NCI-H2196 (cell line): ENCODE measurements around the gene MAPT.

Source experiments
- DNase-seq: peaks from one replicate; lab custom pipeline; 2025; ENCODE audit not compliant: unreplicated experiment; lab: John Stamatoyannopoulos, UW

The MAPT gene

DNA sequence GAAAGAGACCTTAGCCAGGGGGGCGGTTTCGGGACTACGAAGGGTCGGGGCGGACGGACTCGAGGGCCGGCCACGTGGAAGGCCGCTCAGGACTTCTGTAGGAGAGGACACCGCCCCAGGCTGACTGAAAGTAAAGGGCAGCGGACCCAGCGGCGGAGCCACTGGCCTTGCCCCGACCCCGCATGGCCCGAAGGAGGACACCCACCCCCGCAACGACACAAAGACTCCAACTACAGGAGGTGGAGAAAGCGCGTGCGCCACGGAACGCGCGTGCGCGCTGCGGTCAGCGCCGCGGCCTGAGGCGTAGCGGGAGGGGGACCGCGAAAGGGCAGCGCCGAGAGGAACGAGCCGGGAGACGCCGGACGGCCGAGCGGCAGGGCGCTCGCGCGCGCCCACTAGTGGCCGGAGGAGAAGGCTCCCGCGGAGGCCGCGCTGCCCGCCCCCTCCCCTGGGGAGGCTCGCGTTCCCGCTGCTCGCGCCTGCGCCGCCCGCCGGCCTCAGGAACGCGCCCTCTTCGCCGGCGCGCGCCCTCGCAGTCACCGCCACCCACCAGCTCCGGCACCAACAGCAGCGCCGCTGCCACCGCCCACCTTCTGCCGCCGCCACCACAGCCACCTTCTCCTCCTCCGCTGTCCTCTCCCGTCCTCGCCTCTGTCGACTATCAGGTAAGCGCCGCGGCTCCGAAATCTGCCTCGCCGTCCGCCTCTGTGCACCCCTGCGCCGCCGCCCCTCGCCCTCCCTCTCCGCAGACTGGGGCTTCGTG is at the start of gene MAPT:
Gene MAPT, plus strand, starts transcription at position 533 of the 763 bp plus-strand sequence. CDS start 67,784 bp downstream, outside the sequence.
- DNase-seq = peak; percentile 96

DNA sequence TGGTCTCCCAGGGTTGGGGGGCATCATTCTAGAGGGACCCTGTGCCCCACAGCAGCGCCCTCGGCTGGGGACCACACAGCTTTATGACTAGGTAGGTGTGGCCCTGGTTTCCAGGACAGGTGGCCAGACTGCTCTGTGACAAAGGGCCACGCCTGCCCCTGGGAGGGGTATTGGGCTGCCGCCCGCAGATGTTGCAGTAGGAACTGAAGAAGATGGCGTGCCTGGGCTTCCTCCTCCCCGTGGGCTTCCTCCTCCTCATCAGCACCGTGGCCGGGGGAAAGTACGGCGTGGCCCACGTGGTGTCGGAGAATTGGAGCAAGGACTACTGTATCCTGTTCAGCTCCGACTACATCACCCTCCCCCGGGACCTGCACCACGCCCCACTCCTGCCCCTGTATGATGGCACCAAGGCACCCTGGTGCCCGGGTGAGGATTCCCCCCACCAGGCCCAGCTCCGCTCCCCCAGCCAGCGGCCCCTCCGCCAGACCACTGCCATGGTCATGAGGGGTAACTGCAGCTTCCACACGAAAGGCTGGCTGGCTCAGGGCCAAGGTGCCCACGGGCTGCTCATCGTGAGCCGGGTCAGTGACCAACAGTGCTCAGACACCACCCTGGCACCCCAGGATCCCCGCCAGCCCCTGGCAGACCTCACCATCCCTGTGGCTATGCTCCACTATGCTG is 49.5 kb upstream of the MAPT start, which contains the start of gene SPPL2C:
Gene SPPL2C, plus strand, starts transcription at position 187 of the 681 bp plus-strand sequence. Its CDS starts 26 bp downstream, at position 213.
- no peak for DNase-seq

DNA sequence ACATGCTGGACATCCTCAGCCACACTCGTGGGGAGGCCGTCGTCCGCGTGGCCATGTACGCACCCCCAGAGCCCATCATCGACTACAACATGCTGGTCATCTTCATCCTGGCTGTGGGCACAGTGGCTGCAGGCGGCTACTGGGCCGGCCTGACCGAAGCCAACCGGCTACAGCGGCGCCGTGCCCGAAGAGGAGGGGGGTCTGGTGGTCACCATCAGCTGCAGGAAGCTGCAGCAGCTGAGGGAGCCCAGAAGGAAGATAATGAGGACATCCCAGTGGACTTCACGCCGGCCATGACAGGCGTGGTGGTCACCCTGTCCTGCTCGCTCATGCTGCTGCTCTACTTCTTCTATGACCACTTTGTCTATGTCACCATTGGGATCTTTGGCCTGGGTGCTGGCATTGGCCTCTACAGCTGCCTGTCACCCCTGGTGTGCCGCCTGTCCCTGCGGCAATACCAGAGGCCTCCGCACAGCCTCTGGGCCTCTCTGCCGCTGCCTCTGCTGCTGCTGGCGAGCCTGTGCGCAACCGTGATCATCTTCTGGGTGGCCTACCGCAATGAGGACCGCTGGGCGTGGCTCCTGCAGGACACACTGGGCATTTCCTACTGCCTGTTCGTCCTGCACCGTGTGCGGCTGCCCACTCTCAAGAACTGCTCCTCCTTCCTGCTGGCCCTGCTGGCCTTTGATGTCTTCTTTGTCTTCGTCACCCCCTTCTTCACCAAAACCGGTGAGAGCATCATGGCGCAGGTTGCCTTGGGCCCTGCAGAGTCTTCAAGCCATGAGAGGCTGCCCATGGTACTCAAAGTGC is 48.8 kb upstream of the MAPT start:
- DNase-seq = no peak

DNA sequence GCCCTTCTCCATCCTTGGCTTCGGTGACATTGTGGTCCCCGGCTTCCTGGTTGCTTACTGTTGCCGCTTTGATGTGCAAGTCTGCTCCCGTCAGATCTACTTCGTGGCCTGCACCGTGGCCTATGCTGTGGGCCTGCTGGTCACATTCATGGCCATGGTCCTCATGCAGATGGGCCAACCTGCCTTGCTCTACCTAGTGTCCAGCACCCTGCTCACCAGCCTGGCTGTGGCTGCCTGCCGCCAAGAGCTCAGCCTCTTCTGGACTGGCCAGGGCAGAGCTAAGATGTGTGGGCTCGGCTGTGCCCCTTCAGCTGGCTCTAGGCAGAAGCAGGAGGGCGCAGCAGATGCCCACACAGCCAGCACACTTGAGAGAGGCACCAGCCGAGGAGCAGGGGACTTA is 48.1 kb upstream of the MAPT start:
- DNase-seq = no peak

DNA sequence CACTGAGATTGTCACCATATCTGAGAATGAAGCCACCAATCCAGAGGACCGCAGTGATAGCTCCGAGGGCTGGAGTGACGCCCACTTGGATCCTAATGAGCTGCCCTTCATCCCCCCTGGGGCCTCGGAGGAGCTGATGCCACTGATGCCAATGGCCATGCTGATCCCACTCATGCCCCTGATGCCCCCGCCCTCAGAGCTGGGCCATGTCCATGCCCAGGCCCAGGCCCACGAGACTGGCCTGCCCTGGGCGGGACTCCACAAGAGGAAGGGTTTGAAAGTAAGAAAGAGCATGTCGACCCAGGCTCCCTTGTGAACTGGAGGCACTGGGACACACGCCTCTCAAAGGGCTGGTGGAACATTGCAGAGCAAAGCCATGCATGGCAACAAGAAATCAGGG is 47.7 kb upstream of the MAPT start:
- no peak for DNase-seq

DNA sequence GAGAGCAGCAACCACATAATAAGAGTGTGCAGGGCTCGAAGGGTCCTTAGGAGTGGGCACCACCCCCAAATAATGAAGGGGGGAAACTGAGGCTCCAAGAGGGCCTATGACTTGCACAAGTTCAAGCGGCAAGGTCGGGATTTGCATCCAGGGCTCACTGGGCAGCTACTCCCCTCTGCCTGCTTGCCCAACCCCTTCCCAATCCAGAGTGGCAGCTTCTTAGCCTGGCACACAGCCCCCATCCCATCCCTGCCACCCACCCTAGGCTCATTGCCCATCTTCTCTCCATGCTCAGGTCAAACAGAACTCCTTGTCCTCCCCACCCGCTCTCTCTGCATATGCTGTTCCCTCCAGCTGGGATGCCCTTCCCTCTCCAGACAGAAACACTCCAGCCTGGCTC is 47.3 kb upstream of the MAPT start:
- no peak for DNase-seq

DNA sequence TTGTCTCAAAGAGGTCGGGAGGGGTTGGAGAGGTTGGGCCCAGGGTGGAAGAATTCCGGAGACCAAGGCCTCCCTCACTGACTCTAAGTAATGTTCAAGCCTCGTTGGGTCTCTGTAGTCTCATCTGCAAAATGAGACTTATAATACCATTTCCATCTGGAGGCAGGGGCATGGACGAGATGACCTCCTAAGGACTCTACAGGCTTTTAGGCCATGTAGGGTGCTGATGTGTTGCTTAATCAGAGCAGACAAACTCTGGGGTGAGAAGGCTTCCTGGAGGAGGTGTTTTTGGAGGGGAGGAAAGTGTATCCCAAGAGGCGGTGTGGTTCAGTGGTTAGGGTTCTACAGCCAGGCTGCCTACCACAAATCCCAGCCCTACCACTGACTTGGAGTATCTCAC is 46.6 kb upstream of the MAPT start:
- no peak for DNase-seq

DNA sequence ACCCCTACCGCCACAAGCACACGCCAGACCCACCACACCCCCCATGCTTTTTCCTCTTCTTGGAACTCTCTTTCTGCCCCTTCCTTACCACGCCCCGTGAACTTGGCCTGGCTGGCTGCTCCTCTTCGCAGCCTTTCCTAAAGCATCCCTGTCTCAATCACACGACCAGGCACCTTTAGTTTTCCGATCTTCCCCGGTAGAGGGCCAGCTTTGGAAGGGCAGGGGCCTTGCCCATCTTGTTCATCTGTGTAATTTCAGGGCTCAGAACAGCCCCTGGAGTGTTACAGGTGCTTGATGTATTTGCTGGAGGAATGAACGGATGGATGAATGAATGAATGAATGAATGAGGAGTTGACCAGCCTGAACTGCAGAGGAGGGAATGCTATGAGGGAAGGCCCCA is 45.9 kb upstream of the MAPT start:
- no peak for DNase-seq

DNA sequence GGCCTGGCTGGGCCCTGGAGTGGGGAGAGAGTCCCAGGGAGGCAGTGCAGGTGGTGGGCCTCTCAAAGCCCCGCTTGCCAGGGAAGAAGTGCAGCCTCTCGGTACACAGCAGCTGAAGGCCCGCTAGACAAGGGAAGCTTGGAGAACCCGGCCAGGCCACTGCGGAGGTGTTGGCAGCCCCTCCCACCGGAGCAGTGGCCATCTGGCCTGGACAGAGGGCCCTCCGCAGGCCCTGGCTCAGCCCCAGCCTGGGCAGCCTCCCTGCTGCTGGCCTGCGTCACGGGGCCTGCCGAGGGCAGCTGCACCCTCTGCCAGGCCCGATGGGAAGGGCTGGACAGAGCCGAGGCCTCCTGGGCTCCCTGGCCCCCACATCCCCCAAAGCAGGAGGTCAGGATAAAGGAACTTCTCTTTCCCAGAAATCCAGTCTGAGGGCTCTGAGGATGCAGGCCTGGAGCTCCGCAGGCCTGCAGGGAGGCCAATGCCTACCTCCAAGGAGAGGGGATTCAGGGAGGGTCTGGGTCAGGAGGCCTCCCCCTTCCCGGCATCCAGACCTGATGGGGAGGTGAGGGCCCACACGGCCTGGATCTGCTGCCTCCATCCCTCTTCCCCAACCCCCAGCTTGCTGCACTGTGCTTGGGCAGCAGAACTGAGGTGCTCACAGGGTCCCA is 45.4 kb upstream of the MAPT start:
- DNase-seq = no peak

DNA sequence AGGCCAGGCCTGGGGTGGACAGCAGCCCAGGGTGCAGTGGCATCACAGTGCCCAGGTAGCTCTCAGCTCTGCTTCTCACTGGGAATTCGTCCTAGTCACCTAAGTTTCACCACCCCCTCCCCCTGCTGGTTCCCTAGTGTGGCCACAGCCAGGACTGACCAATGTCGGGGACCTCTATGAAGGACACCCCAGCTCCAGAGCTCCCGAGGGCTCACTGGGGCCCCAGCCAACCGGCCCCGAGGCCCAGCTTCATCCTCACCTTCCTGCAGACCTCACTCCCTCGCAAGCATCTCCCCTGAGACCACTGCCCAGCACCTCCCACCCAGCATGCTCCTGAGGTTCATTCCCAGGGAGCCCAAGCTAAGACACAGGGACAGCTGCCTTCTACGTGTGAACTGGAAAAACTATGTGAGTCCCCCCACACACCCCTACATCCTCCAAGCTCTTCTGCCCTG is 44.8 kb upstream of the MAPT start:
- DNase-seq = no peak

DNA sequence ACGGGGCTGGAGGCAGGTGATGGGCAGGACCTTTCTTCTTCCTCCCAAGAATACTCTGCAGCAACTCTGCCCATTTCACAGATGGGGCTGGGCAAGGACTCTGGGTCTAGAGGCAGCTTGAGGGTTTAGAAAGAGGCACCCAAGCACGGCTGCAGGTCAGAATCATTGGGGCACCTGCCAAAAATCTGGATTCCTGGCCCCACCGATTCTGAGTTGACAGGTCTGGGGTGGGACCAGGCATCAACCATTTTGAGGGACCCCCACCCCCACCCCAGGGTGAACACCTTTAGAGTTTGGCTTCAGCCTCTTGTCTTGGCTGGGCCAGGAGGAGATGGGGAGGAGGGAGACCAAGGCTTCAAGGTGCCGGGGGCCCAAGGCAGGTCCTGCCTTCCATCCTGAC is 44.3 kb upstream of the MAPT start:
- no peak for DNase-seq

DNA sequence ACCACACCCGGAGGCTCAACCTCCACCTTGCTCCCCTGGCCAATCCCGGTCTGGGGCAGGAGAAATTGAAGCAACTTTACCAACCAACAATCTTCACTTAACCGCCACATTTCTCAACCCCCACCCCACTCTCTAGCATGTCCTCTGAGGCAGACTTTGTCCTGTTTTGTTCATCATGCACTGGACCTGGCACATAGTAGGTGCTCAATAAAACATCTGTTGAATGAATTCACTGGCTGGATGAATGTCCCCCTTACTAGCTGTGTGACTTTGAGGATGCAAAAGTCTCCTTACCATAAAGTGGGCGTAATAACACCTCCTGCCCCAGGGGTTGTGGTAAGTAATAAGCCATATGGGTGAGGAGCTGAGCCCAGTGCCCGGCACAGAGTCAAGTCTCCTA is 43.9 kb upstream of the MAPT start:
- DNase-seq = no peak

DNA sequence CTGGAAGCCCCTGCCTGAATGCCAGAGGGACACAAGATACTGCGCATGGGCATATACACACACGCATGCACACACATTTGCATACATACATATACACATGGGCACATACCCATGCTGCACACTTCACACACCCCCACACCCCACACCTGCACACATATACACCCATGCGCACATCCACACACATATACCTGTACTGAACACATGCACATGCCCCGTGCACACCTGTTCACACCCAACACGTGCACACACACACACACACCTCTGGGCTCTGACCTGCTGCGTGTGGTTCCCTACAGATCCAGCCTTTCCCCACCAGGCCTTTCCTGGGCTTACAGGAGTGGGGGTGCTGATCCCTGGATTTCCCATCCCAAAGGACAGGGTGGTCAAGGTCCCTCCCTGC is 43.3 kb upstream of the MAPT start:
- DNase-seq = no peak

DNA sequence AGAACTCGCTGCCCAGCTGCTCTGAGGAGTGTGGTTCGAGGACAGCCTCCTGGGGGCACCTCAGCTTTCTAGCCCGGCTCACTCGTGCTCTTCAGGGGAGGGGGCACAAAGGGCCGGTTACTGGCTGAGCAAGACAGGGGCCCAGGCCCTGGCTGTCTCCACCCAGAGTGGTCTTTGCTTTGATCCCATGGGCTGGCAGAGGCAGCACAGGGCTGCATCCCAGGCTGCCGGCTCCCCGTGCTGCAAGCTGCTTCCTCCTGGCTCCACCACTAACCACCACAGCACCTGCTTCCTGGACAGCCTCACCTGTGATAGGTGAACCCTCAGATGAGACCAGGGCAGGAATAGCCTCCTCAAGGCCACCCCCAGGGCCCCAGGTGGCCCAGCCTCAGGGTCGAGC is 42.9 kb upstream of the MAPT start:
- DNase-seq = peak; percentile 42

DNA sequence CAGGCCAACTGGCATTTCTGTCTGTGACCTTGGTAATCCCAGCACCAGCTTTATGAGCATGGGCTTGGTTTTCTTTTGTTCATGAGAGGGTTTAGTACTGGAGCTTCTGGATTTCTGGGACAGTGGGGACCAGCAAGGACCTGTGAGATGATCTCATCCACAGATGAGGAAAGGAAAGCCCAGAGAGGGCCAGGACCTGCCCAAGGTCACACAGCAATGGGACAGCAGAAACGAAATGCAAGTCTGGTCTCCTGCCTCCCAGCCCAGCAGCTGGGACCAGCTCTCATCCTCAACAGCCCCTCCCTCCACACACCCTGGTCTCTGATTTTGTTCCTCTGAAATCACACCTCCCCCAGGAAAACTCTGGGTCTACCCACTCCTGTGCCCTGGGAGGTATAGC is 42.5 kb upstream of the MAPT start:
- DNase-seq = no peak

DNA sequence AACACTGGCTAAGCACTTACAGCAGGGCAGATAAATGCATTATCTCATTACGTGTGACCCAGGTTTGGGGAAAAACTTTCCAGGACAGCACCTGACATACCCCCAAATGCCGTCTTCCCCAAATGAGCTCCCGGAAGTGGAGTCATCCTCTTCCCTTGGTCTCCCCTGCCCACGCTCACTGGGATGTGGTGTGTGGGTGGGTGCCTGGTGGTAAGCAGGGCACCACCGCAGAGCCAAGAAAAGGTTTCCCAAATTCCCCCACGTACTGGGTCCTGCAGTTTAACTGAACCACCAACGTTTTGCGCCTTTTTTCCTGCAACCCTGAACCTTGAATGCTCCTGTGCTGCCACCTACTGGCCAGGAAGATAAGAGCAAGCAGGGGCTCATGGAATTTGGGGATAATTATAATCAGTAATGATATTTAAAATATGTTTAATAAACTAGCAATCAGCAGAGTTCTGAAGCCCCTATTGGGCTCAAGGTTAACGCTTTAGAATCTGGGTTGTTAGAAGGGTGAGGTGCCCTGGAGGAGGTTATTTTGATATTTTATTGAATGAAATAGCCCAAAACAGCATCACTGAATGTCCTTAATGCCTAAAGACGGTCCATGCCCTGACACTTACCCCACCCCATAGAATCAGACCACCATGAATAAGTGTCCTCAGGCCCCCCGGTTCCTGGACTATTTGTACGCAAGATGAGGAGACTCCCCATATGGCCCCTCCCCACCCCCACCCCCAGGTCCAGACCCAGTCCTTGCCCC is 41.6 kb upstream of the MAPT start:
- peak; percentile 73 for DNase-seq

DNA sequence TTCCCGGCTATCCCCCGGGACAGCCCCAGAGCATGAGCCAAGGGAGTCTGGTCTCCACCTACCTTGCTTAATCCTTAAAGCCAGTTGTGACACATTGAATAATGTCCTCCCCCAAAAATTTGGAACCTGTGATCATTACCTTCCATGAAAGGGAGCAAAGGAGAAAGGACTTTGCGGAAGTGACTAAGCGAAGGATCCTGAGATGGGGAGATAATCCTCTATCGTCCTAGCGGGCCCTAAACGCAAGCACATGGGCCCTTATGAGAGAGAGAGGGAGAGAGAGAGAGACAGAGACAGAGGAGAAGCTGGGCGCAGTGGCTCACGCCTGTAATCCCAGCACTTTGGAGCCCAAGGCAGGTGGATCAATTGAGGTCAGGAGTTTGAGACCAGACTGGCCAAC is 40.1 kb upstream of the MAPT start:
- no peak for DNase-seq

DNA sequence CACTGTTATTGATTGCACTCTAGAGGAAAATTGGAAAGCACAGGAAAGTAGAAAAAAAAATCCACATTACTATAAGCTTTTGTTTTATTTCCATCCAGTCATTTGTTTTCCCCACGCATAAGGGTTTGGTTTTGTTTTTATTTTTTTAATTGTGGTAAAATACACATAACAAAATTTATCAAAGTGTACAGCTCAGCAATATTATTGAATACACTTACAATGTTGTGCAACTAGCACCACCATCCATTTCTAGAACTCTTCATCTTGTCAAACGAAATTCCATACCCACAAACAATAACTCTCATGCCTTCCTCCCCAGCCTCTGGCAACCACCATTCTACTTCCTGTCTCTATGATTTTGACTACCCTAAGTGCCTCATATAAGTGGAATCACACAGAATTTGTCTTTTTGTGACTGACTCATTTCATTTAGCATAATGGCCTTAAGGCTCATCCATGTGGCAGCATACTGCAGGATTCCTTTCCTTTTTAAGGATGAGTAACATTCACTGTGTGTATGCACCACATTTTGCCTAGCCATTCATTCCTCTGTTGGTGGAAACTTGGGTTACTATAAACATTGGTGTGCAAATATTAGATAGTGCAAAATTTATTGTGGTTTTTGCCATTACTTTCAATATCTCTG is 38.5 kb upstream of the MAPT start:
- DNase-seq = no peak

DNA sequence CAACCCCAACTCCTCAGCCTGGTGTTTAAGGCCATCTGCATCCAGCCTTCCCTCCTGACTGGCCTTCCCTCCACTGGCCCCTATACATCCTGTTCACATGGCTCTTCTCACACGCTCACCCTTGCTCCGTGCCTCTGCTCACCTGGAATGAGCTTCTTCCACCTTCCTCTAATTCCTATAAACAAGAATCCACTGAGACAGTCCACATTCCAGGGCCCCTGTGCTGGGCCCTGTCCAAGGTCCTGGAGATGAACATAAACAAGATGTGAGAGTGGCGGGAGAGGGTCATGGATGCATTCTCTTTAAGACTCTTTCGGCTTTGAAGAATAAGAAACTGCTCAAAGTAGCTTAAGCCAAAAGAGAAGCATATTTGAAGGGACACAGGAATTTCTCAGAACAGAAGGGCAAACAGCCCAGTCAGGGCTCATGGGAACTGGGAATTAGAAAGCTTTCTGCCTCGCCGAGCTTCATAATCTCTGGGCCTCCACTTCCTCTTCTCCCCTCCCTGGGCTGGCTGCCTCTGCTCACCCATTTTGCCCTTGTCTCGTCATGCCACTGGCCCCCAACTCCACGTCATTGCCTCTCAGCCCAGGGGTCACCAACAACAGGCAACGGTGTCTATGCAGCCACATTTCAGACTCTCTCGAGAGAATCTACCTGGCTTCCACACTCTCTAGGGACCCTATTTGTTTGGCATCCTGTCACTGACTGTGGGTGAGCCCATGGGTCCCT is 36.2 kb upstream of the MAPT start:
- DNase-seq = no peak
